ENCODE data around the gene CAPN12.
"Not testable (repeated sequence)": the region's sequence is repeated elsewhere in the genome, so short reads cannot be mapped to it uniquely, and the experiment has no call there.

DNA sequence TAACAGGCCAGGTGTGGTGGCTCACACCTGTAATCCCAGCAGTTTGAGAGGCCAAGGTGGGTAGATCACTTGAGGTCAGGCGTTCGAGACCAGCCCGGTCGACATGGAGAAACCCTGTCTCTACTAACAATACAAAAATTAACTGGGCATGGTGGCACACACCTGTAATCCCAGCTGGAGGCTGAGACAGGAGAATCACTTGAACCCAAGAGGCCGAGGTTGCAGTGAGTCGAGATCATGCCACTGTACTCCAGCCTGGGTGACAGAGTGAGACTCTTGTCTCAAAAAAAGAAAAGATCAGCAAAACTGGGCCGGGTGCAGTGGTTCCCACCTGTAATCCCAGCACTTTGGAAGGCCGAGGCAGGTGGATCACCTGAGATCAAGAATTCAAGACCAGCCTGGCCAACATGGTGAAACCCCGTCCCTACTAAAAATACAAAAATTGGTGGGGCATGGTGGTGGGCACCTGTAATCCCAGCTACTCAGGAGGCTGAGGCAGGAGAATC is 17.7 kb upstream of the CAPN12 start:
- TF ChIP-seq, protein P1, sequence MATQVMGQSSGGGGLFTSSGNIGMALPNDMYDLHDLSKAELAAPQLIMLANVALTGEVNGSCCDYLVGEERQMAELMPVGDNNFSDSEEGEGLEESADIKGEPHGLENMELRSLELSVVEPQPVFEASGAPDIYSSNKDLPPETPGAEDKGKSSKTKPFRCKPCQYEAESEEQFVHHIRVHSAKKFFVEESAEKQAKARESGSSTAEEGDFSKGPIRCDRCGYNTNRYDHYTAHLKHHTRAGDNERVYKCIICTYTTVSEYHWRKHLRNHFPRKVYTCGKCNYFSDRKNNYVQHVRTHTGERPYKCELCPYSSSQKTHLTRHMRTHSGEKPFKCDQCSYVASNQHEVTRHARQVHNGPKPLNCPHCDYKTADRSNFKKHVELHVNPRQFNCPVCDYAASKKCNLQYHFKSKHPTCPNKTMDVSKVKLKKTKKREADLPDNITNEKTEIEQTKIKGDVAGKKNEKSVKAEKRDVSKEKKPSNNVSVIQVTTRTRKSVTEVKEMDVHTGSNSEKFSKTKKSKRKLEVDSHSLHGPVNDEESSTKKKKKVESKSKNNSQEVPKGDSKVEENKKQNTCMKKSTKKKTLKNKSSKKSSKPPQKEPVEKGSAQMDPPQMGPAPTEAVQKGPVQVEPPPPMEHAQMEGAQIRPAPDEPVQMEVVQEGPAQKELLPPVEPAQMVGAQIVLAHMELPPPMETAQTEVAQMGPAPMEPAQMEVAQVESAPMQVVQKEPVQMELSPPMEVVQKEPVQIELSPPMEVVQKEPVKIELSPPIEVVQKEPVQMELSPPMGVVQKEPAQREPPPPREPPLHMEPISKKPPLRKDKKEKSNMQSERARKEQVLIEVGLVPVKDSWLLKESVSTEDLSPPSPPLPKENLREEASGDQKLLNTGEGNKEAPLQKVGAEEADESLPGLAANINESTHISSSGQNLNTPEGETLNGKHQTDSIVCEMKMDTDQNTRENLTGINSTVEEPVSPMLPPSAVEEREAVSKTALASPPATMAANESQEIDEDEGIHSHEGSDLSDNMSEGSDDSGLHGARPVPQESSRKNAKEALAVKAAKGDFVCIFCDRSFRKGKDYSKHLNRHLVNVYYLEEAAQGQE (IDR thresholded peaks at IDR 0.05; ENCODE audit: insufficient replicate concordance, low read depth) = not testable (repeated sequence)
- TF ChIP-seq, protein P2, sequence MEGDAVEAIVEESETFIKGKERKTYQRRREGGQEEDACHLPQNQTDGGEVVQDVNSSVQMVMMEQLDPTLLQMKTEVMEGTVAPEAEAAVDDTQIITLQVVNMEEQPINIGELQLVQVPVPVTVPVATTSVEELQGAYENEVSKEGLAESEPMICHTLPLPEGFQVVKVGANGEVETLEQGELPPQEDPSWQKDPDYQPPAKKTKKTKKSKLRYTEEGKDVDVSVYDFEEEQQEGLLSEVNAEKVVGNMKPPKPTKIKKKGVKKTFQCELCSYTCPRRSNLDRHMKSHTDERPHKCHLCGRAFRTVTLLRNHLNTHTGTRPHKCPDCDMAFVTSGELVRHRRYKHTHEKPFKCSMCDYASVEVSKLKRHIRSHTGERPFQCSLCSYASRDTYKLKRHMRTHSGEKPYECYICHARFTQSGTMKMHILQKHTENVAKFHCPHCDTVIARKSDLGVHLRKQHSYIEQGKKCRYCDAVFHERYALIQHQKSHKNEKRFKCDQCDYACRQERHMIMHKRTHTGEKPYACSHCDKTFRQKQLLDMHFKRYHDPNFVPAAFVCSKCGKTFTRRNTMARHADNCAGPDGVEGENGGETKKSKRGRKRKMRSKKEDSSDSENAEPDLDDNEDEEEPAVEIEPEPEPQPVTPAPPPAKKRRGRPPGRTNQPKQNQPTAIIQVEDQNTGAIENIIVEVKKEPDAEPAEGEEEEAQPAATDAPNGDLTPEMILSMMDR (IDR thresholded peaks at IDR 0.05; ENCODE audit: insufficient read depth, low read length) = not testable (repeated sequence)
- TF ChIP-seq POLR2AphosphoS5 (IDR thresholded peaks at IDR 0.05; ENCODE audit: low read depth); SPI1 (IDR thresholded peaks at IDR 0.05; ENCODE audit: borderline replicate concordance, low read depth); GABPA (IDR thresholded peaks at IDR 0.05; ENCODE audit: low read depth): not testable (repeated sequence)

Measured in HL-60 (cell line).